ENCODE results near the gene ESR1. TPM values are rescaled to one million over a fixed set of nuclear protein-coding genes. Genes with fewer than 3 reads are reported as not detected.

ESR1 gene
- total RNA-seq, 4 donors from 2014 or later: 0.13 to 7.4 TPM; not detected in 2

DNA sequence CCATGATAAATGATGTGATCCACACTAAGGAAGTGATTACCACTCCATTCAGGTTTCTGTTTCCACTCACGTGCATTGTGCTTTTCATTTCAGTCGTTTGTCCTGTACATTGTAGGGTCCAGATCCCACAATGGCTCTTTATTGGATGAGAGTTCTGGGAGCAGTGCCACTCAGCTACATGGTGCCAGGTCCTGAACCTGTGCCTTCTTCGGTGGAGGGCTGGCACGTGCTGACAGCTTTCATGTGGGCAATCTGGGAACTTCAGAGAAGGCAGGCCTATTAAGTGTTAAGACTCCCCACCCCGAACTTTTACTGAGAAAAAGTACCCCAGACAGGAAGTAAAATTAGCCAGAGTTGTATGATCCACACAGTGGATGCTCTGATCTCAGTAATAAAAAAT lies 255.0 kb downstream of the ESR1 start:
- H3K9me3 ChIP-seq: no peaks in the 10 kb centered on the region
- DNase-seq: no peak
- TF ChIP-seq POLR2A (IDR thresholded peaks at IDR 0.05): no peak
- TF ChIP-seq, protein P1, sequence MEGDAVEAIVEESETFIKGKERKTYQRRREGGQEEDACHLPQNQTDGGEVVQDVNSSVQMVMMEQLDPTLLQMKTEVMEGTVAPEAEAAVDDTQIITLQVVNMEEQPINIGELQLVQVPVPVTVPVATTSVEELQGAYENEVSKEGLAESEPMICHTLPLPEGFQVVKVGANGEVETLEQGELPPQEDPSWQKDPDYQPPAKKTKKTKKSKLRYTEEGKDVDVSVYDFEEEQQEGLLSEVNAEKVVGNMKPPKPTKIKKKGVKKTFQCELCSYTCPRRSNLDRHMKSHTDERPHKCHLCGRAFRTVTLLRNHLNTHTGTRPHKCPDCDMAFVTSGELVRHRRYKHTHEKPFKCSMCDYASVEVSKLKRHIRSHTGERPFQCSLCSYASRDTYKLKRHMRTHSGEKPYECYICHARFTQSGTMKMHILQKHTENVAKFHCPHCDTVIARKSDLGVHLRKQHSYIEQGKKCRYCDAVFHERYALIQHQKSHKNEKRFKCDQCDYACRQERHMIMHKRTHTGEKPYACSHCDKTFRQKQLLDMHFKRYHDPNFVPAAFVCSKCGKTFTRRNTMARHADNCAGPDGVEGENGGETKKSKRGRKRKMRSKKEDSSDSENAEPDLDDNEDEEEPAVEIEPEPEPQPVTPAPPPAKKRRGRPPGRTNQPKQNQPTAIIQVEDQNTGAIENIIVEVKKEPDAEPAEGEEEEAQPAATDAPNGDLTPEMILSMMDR (IDR thresholded peaks at IDR 0.05): no peak
- no peaks in the 10 kb centered on the region for H3K27me3 ChIP-seq
- H3K27ac ChIP-seq: no peak overlapping the region
- no peak overlapping the region for H3K4me3 ChIP-seq
- H3K36me3 ChIP-seq: no peaks in the 10 kb centered on the region
- no peaks in the 10 kb centered on the region for H3K4me1 ChIP-seq

DNA sequence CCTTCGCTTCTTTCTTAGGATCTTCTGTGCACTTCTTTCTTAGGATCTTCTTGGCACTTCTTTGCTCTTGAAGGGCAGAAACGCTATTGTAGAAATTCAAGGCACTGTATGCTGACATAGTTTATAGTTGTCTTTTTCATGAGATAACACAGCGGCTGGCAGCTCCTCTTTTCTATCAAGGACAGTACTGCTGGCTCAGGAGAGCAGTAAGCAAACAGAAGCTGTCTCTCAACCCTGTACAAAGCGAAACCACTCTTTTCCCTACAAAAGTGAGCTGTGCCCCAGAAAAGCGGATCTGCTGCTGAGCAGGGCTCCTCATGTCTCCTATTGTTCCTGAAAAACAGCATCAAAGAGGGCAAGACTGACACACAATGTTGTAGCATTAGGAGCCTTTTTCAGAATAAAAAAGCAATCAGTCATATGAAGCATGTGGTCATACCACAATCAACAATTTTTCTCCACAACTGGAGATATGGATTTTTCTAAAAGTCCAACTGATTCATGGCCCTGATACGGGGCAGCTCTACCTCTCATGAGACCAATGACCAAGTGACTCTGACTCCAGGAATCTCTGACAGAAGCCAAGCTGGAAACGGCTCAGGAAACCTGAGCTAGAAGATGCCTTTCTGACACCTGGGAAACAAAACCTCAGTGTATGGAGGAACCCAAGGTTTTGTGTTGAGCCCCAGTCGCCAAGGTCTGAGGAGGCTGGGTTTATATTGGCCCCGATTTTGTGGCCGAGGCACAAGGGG lies 255.9 kb downstream of the ESR1 start:
- Histone ChIP-seq H3K27ac (no peak overlapping the region), H3K4me3 (no peak overlapping the region), H3K9me3 (no peaks in the 10 kb centered on the region), H3K27me3 (no peaks in the 10 kb centered on the region), H3K4me1 (no peaks in the 10 kb centered on the region), H3K36me3 (no peaks in the 10 kb centered on the region)
- TF ChIP-seq POLR2A (IDR thresholded peaks at IDR 0.05): no peak
- TF ChIP-seq, protein P1 (IDR thresholded peaks at IDR 0.05): no peak
- no peak for DNase-seq

DNA sequence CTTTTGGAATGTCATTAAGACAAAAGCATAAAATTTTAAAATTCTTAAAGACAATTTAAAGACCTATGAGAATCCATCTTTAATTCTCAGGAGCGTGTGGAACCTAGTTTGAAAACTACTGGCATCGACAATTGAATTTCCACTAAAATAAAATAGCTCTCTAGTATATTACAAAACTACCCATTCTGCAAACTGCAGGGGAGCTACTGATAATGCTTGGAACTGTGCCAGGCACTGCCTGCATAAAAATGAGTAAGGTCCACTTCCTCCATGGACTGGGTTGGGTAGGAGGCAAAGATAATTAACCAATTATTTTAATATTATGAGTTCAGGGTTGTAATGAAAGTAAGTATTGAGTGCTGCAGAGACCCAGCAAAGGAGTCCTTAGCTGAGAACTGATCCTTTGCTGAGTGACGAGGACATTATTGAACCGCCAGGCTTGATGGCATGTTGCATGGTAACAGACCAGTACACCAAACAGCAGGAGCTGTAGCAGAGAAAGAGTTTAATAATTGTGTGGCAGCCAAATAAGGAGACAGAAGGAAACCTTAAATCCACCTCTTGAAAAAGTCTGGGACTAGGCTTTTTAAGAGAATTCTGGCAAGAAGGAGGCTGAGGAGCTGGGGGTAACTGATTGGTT lies 261.3 kb downstream of the ESR1 start:
- Histone ChIP-seq H3K36me3 (no peaks in the 10 kb centered on the region), H3K27ac (no peak overlapping the region), H3K27me3 (no peaks in the 10 kb centered on the region), H3K4me3 (no peak overlapping the region), H3K9me3 (no peaks in the 10 kb centered on the region), H3K4me1 (no peaks in the 10 kb centered on the region)
- no peak for DNase-seq
- TF ChIP-seq, protein P1 (IDR thresholded peaks at IDR 0.05): no peak
- TF ChIP-seq POLR2A (IDR thresholded peaks at IDR 0.05): no peak

DNA sequence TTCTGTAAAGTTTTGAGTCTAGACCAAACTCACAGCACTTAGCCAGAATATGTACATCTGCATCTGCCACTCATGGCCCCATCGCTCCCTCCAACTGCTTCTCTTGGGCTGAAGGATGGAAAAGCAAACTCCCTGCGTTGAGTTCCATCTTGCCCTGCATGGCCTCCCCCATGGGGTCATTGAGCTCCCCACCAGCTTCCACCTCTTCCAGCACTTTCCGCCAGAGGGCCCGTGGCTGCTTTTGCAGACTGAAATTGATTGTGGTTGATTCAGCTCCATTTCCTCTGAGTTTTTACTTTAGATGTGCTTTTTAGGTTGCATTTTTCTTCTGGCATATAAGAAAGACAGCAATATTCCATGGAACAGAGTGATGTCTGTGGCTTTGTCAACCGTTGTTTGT lies 263.1 kb downstream of the ESR1 start:
- Histone ChIP-seq H3K9me3 (no peaks in the 10 kb centered on the region), H3K4me1 (no peaks in the 10 kb centered on the region), H3K4me3 (no peak overlapping the region), H3K27ac (no peak overlapping the region), H3K27me3 (no peaks in the 10 kb centered on the region), H3K36me3 (no peaks in the 10 kb centered on the region)
- TF ChIP-seq, protein P1 (IDR thresholded peaks at IDR 0.05): no peak
- TF ChIP-seq POLR2A (IDR thresholded peaks at IDR 0.05): no peak
- DNase-seq: no peak

DNA sequence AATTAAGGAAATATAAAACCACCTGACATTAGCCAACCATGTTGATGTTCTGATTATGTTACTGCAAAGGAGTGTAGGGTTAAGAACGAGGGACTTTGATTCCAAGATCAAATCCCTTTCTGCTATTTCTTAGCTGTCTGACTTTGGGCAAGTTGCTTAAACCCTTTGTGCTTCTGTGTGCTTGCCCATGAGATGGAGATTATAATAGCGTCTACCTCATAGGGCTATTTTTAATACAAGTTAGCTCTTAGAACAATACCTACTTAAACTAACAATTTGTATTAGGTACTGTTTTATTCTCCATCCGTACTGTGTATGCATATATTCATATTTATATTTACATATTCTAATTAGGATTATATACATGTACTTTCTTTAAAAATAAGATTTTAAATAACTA lies 263.8 kb downstream of the ESR1 start:
- Histone ChIP-seq H3K27me3 (no peaks in the 10 kb centered on the region), H3K36me3 (no peaks in the 10 kb centered on the region), H3K4me3 (no peak overlapping the region), H3K27ac (no peak overlapping the region), H3K4me1 (no peaks in the 10 kb centered on the region), H3K9me3 (no peaks in the 10 kb centered on the region)
- no peak for TF ChIP-seq POLR2A (IDR thresholded peaks at IDR 0.05)
- TF ChIP-seq, protein P1 (IDR thresholded peaks at IDR 0.05): no peak
- no peak for DNase-seq
